Endothelial cell (in vitro differentiated cells): ENCODE measurements around the gene CACUL1. TPM values are rescaled to one million over a fixed set of nuclear protein-coding genes. Genes with fewer than 3 reads are reported as not detected.

Experiments used
- DNase-seq: peaks from one replicate; pipeline ENCODE4 v3.0.0; 2021; ENCODE audit warnings: low spot score
- H3K27ac Mint-ChIP-seq: one replicate; pipeline ENCODE4 v1.8.0; 2021; ENCODE audit warnings: mixed read lengths, inconsistent platforms; ENCODE audit not compliant: unreplicated experiment
- H3K27me3 Mint-ChIP-seq: one replicate; pipeline ENCODE4 v1.8.0; 2021; ENCODE audit warnings: mild to moderate bottlenecking, moderate library complexity, mixed read lengths, inconsistent platforms; ENCODE audit not compliant: unreplicated experiment
- H3K36me3 Mint-ChIP-seq: one replicate; pipeline ENCODE4 v1.8.0; 2021; ENCODE audit warnings: mild to moderate bottlenecking, low read depth, mixed read lengths, inconsistent platforms; ENCODE audit not compliant: unreplicated experiment
- H3K4me1 Mint-ChIP-seq: one replicate; pipeline ENCODE4 v1.8.0; 2021; ENCODE audit warnings: mild to moderate bottlenecking, mixed read lengths, inconsistent platforms; ENCODE audit not compliant: unreplicated experiment
- H3K4me3 Mint-ChIP-seq: one replicate; pipeline ENCODE4 v1.8.0; 2021; ENCODE audit warnings: mild to moderate bottlenecking, mixed read lengths, inconsistent platforms; ENCODE audit not compliant: unreplicated experiment
- H3K9me3 Mint-ChIP-seq: one replicate; pipeline ENCODE4 v1.8.0; 2021; ENCODE audit warnings: mixed read lengths, inconsistent platforms; ENCODE audit not compliant: unreplicated experiment
- total RNA-seq: library from RNA; stranded (reverse); fragmentation: NEBNext Ultra II Directional; extraction: Animal tissue kit (Norgen Biotek cat#: 25700); gene quantifications from one replicate; pipeline ENCODE4 v1.2.1, GENCODE V29; 2021; ENCODE audit not compliant: unreplicated experiment
- TF ChIP-seq, protein P1 (sequence below): fragments of 200-600 bp; sonication (generic); IDR thresholded peaks from one replicate; pipeline ENCODE4 v1.5.0; 2021; ENCODE audit warnings: antibody characterized with exemption; ENCODE audit not compliant: unreplicated experiment

The CACUL1 gene
- total RNA-seq, 1 donor from 2014 or later: 59.0 TPM

DNA sequence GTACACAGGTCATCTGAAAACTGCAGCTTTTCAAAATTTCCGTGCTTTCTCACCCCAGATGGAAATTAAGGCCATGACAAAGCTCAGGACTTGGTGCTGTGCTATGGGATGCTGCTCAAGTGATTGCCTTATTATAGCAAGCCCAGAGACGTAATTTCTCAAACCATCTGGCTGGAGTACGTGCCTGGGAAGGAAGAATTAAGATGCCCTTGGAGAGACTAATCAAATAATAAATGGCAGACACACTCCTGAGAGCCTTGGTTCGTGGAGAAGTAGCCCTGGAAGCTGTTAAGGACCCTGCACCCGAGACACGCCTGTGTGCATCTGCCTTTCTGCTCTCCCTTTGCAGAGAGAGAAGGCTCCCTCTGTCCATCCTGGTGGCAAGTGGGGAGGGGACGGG, 121.0 kb downstream of the CACUL1 start:
- no peak overlapping the region for H3K4me3 Mint-ChIP-seq
- no peak overlapping the region for H3K27ac Mint-ChIP-seq
- no peak for DNase-seq
- no peaks in the 10 kb centered on the region for H3K36me3 Mint-ChIP-seq
- H3K4me1 Mint-ChIP-seq: no peaks in the 10 kb centered on the region
- TF ChIP-seq, protein P1, sequence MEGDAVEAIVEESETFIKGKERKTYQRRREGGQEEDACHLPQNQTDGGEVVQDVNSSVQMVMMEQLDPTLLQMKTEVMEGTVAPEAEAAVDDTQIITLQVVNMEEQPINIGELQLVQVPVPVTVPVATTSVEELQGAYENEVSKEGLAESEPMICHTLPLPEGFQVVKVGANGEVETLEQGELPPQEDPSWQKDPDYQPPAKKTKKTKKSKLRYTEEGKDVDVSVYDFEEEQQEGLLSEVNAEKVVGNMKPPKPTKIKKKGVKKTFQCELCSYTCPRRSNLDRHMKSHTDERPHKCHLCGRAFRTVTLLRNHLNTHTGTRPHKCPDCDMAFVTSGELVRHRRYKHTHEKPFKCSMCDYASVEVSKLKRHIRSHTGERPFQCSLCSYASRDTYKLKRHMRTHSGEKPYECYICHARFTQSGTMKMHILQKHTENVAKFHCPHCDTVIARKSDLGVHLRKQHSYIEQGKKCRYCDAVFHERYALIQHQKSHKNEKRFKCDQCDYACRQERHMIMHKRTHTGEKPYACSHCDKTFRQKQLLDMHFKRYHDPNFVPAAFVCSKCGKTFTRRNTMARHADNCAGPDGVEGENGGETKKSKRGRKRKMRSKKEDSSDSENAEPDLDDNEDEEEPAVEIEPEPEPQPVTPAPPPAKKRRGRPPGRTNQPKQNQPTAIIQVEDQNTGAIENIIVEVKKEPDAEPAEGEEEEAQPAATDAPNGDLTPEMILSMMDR: no peak
- peaks cover 5% of the 10 kb centered on the region for H3K27me3 Mint-ChIP-seq
- H3K9me3 Mint-ChIP-seq: no peaks in the 10 kb centered on the region

DNA sequence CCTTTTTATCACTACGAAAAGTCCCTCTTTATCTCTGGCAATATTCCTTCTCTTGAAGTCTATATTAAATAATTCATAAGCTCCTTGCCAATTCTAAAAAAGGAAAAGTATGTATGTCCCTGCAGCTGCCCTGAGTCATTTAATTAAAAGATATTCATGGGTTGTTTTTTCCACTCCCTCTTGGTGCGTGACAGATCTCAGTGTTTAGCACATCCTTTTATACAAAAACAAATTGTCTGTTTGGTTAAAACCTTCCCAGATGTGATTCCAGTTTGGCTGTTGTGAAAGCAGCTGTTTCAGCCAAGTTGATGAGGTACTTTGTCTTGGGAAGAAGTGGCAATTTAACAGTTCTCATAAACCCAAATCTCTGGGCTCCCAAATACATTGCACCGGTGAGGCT, 125.6 kb downstream of the CACUL1 start:
- TF ChIP-seq, protein P1: no peak
- H3K36me3 Mint-ChIP-seq: no peaks in the 10 kb centered on the region
- H3K4me1 Mint-ChIP-seq: no peaks in the 10 kb centered on the region
- H3K4me3 Mint-ChIP-seq: no peak overlapping the region
- no peak overlapping the region for H3K27ac Mint-ChIP-seq
- DNase-seq: no peak
- peaks cover 3% of the 10 kb centered on the region for H3K27me3 Mint-ChIP-seq
- H3K9me3 Mint-ChIP-seq: no peaks in the 10 kb centered on the region

DNA sequence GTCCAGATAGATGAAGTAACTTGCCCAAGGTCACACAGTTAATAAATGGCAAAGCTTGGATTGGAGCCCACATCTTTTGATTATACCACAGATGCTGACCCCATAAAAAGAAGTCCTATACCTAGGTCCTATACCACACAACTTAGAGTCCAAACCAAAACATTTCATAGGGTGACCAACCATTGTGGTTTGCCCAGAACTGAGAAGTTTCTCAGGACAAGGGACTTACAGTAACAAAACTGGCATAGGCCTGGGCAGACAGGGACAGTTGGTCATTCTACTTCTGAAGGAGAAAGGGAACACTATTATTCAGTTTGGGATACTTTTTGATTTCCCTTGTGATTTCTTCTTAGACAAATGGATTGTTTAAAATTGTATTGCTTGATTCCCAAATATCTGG, 126.4 kb downstream of the CACUL1 start:
- Mint-ChIP-seq H3K4me1 (no peaks in the 10 kb centered on the region), H3K27ac (no peak overlapping the region), H3K36me3 (no peaks in the 10 kb centered on the region), H3K9me3 (no peaks in the 10 kb centered on the region), H3K4me3 (no peak overlapping the region), H3K27me3 (peaks cover 3% of the 10 kb centered on the region)
- TF ChIP-seq, protein P1: no peak
- no peak for DNase-seq

DNA sequence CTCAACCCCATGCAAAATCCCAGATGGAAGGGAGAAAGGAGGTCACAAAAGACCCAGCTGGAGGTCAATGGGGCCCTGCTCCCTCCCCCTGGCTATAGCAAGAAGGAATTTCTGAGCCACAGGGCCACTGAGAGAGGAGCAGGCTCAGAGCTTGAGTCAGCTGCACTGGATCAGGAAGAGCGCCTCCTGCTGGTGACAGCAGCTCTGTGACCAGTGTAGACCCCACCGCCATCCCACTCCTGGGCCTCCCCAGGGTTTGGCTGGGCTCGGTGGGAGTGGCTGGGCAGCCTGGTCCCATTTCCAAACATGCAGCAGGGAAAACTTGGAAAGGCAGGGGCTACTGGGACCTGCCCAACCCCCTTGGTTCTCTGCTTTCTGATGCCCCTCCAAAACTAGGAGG, 127.8 kb downstream of the CACUL1 start:
- peaks cover 3% of the 10 kb centered on the region for H3K27me3 Mint-ChIP-seq
- H3K4me1 Mint-ChIP-seq: no peaks in the 10 kb centered on the region
- H3K4me3 Mint-ChIP-seq: no peak overlapping the region
- DNase-seq: no peak
- no peak overlapping the region for H3K27ac Mint-ChIP-seq
- TF ChIP-seq, protein P1: peak; percentile 21
- H3K9me3 Mint-ChIP-seq: no peaks in the 10 kb centered on the region
- no peaks in the 10 kb centered on the region for H3K36me3 Mint-ChIP-seq

Other genes with a start within 250 kb of the CACUL1 start
- not detected for gene PRLHR, start 159.3 kb downstream of the CACUL1 start, total RNA-seq